Cardiac fibroblast (primary cell): ENCODE results near the gene CELA3B.
"Not testable (repeated sequence)": the region's sequence is repeated elsewhere in the genome, so short reads cannot be mapped to it uniquely, and the experiment has no call there.

Source experiments
- DNase-seq, 2 donors: peaks; one replicate each; pipeline versions ENCODE4 v3.0.0 to v3.0.0-alpha.2; 2010; ENCODE audit warnings: low read depth in 2 of 2
- H3K4me3 ChIP-seq, 2 donors: replicated peaks in 1 of 2; 1 replicate in 1 of 2; 2 replicates in 1 of 2; pipeline ENCODE4 v1.5.1; 2011; ENCODE audit warnings: low read depth in 2 of 2, low read length in 2 of 2, mild to moderate bottlenecking in 2 of 2, moderate library complexity in 1 of 2

Gene CELA3B

DNA sequence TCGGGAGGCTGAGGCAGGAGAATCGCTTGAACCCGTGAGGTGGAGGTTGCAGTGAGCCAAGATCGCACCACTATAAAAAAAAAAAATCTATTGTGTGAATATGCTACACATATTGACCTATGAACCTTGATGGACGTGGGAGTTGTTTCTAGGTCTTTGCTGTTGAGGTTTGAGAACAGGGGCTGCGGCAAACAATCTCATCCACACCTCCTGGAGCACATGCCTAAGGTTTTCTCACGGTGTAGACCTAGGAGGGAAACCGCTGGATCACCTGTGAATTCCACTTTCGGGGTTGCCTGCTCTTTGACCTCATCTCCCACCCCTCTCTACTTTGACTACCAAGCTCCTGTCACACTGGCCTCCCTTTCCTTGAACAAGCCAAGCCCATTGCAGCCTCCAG, 1.5 kb upstream of the CELA3B start:
- H3K4me3 ChIP-seq, DNase-seq: not testable (repeated sequence)

DNA sequence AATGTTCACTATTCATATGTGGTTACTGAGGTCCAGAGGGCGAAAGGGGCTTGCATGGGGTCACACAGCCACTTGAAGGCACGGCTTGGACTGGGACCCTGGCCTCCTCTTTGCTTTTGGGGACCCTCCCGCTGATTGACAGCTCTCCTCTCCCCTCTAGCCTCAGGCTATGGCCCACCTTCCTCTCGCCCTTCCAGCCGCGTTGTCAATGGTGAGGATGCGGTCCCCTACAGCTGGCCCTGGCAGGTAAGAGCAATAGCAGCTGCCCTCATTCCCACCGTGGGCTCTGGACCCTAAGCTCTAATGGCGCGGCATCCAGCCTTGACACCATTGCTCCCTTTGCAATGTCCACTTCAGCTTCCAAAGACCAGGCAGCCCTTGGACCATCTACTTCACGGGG, 1.4 kb downstream of the CELA3B start:
- not testable (repeated sequence) for H3K4me3 ChIP-seq, DNase-seq

DNA sequence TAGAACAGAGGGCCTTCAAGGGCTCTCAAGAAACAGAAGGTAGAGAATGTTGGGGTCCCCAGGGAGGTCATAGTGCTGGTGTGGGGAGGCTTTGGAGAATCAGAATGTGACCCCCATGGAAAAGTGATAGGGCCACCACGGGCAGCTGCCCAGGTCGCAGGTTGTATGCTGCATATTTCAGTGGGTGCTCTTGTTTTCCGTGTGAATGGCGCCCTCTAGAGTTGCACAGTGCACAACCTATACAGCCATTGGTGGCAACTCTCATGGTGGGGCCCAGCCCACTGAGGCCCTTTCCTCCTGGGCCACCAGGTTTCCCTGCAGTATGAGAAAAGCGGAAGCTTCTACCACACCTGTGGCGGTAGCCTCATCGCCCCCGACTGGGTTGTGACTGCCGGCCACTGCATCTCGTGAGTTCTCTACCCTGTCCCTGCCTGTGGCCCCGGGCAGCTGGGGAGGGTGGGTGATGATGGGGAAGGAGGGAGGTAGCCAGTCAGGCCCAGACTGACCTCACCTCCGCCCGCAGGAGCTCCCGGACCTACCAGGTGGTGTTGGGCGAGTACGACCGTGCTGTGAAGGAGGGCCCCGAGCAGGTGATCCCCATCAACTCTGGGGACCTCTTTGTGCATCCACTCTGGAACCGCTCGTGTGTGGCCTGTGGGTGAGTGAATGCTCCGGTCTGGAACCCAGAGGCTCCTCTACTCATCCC, 3.8 kb downstream of the CELA3B start:
- DNase-seq = peak in 1 of 2 donors; percentile 59
- H3K4me3 ChIP-seq = not testable (repeated sequence)

DNA sequence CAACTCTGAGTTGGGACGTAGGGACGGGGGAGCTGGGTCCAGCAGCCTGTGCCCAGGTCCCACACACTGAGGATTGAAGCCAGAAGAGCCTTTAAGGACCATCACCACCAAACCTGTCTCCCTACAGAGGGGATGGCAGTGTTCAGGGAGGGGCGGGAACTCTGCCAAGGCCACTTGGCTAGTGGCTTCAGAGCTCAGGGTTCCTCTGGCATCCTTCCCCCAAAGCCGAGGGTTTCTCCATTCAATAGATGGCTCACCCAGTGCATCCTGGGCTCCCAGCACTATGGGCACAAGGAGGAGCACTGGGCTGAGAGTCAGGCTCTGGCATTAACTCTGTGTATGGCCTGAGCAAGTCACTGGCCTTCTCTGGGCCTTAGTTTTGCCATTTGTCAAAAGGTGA, 4.4 kb downstream of the CELA3B start:
- DNase-seq, H3K4me3 ChIP-seq: not testable (repeated sequence)

DNA sequence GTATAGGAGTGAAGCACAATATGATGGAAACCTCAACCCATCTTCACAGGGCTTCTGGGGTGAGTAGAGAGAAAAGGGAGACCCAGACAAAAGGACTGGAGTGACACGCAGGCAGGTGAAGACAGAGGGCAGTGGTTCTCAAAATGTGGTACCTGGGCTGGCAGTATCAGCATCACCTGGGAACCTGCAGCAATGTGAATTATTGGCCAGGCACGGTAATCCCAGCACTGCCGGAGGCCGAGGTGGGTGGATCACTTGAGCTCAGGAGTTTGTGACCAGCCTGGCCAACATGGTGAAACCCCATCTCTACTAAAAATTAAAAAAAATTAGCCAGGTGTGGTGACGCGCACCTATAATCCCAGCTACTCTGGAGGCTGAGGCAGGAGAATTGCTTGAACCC, 5.3 kb downstream of the CELA3B start:
- not testable (repeated sequence) for H3K4me3 ChIP-seq, DNase-seq

DNA sequence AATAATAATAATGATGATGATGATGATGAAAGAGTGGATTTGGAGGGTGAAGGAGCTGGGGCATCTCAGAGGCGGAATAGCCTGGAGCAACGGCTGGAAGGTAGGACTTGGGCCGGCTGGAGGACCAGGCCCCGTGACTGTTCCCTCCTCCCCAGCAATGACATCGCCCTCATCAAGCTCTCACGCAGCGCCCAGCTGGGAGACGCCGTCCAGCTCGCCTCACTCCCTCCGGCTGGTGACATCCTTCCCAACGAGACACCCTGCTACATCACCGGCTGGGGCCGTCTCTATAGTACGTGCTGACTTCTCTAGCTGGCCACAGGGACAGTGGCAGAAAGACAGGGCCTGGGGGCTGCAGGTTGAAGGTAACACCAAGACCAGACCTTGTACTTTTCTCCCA, 6.7 kb downstream of the CELA3B start:
- not testable (repeated sequence) for DNase-seq, H3K4me3 ChIP-seq

DNA sequence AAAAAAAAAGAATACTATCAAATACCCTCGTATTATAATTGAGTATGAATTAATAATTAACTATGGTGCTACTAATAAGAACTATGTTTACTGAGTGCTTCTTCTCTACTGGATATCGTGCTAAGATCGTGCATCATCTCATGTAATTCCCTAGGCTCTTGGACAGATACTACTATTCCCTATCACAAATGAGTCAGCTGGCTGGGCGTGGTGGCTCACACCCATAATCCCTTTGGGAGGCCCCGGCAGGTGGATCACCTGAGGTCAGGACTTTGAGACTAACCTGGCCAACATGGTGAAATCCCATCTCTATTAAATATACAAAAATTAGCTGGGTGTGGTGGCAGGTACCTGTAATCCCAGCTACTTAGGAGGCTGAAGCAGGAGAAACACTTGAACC, 9.1 kb downstream of the CELA3B start:
- not testable (repeated sequence) for H3K4me3 ChIP-seq, DNase-seq

DNA sequence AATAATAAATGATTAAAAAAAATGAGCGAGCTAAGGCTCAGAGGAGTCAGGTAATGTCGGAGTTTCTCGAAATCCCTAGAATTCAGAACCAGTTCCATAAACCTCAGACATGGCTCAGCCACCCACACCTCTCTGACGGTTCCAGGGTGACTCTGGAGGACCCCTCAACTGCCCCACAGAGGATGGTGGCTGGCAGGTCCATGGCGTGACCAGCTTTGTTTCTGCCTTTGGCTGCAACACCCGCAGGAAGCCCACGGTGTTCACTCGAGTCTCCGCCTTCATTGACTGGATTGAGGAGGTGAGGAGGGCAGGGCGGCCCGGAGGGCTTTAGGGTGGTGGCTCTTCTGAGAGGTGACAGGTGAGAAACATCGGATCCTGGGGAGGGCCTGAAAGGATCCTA, 9.6 kb downstream of the CELA3B start:
- not testable (repeated sequence) for DNase-seq

DNA sequence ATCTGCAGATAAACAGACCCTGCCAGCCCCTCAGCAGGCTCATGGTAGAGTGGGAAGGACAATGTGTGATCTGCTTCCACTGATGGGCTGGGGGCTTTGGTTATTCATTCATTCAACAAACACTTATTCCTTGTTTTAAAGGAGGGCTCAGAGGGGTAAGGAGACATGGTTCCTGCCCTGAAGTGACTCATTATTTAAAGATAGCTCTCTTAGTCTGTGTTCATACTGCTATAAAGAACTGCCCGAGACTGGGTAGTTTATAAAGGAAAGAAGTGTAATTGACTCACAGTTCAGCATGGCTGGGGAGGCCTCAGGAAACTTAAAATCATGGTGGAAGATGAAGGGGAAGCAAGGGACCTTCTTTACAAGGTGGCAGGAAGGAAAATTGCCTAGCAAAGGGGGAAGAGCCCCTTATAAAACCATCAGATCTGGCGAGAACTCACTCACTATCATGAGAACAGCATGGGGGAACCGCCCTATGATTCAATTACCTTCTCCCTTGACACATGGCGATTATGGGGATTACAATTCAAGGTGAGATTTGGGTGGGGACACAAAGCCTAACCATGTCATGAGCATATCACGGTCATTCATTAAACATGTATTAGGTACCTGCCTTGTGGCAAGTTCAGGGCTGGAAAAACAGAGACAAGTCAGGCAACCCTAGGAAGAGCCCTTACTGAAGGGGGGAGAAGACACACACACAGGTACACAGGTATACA, 13.0 kb downstream of the CELA3B start:
- not testable (repeated sequence) for H3K4me3 ChIP-seq, DNase-seq

More for the DNA sequence above, 9.6 kb downstream of the CELA3B start:
- H3K4me3 ChIP-seq = not testable (repeated sequence)

DNA sequence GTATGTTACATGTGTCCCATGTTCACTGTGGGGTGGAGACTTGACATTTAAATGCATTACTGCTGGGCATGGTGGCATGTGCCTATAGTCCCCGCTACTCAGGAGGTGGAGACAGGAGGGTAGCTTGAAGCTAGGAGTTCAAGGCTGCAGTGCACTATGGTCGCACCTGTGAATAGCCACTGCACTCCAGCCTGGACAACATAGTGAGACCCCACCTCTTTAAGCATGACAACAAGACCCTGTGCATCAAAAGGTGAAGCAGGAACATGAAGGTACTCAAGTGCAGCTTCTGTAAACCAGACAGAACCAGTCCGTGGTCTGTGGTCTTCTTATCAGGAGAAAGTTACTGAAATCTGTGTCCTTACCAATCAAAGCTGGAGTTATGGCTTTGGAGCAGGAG, 15.4 kb downstream of the CELA3B start:
- not testable (repeated sequence) for H3K4me3 ChIP-seq, DNase-seq

DNA sequence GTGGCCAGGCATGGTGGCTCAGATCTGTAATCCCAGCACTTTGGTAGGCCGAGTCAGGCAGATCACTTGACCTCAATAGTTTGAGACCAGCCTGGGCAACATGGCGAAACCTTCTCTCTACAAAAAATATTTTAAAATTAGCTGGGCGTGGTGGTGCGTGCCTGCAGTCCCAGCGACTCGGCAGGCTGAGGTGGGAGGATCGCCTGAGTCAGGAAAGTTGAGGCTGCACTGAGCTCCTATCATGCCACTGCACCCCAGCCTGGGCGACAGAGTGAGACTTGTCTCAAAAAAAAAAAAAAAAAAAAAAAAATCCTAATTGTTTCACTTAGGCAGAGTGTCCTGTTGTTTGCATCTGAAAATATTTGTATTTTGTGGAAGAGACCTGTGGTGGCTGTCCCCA, 17.9 kb downstream of the CELA3B start:
- H3K4me3 ChIP-seq, DNase-seq: not testable (repeated sequence)

DNA sequence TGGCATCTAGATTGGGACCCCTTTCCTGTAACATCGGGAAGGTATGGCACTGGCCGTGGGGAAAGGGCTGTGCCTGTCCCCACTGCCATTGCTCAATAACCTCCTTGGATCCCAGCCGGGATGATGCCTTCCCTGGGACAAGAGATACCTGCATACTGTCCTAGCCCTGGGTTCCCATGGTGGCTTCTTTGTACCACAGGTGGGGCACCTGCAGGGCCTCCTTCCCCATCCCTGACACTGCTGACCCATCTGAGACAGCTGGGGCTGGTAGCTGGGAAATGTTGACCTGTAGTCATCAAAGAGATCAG, 19.8 kb downstream of the CELA3B start:
- H3K4me3 ChIP-seq, DNase-seq: not testable (repeated sequence)

DNA sequence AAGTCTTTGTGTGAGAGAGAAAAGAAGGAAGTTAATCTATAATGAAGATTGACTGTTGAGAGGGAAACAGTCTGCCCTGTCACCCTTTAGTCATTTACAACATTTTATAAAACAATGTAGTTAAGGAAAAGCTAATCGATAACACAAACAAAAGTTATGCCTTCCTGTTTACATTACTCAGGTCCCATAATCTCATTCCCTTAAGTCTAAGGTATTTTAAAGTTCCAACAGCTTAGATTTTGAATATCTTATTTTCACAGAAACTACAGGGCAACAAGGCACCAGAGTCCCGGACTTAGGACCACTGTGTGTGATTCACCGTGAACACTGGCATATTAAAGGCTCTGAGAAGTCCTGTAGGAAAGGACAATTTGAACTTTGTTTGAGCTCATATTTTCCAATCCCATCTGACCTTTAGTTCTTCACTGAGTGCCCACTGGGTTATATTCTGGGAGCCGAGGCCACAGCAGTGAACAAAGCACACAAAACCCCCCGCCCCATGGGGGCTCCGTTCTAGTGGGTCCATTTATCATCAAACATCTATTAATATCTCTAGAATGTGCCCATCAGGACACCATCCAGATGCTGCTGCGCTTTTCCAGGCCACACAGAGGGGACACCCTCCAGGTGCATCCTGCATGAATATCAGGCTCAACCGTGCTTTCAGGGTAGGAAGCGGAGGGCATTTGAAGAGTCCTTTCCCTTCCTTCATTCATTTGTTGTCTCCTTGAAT, 21.2 kb downstream of the CELA3B start:
- peak in 1 of 2 donors; percentile 14 for DNase-seq
- not testable (repeated sequence) for H3K4me3 ChIP-seq

DNA sequence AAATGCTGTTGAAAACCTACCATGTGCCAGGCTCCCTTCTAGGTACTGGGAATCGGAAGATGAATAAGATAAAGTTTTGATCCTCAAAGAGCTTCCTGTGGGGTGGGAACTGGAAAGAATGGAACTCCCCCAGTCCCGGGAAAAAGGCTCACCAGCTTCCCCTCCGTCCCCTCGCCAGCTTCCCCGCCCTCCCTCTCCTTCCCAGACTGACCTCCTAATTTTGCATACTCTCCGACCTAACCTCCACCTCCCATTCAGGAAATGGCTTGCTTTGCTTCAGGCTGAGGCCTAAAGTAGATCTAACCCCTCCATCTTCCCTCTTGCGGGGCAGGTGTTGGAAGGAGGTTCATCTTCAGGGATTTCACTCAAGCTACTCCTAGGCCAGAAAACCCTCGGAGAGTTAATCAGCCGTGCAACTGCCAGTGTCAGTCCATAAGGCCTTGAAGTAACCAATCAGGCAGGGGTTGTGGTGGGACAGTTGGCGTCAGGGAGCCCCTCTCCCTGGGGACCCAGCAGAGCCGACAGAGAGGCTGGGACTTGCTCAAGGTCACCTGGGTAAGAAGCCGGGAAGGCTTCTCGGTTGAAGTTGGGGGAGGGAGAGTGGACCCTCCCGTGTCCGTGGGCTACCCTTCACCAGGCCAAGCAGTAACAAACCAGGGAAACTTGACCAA, 21.9 kb downstream of the CELA3B start:
- not testable (repeated sequence) for DNase-seq

DNA sequence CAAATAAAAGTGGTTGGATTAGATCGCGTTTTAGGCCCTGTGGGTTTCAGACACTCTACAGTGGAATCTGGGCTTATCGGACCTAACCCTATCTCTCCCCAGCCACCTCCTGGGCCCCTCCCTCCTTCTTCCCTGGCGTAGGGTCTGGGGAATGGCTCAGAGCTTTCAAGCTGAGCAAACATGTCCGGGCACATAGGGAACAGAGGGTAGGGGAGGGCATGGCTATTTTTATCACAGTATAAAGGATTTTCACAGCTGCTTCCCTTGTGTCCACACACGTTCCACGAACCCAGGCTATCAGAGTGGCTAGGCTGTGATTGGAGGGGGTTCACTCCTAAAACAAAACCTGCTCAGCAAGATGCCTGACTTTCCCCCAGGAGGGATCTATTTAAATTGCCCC, 22.8 kb downstream of the CELA3B start:
- not testable (repeated sequence) for H3K4me3 ChIP-seq, DNase-seq

More for the DNA sequence above, 21.9 kb downstream of the CELA3B start:
- H3K4me3 ChIP-seq = not testable (repeated sequence)
